T-cell (primary cell): ENCODE data around the gene ABCC3. TPM values are rescaled to one million over a fixed set of nuclear protein-coding genes. Genes with fewer than 3 reads are reported as not detected.

Experiments used
- ATAC-seq, 4 experiments: fragments of 200-7000 bp in 3 of 4; fragments of 150-1000 bp in 1 of 4; cut with Tn5 transposase; replicated peaks in 1 of 4; 1 replicate in 3 of 4; 2 replicates in 1 of 4; pipeline ENCODE4 v1.10.0; 2021; ENCODE audit warnings: moderate library complexity in 3 of 4, mild to moderate bottlenecking in 2 of 4, moderate number of reproducible peaks in 1 of 4
- CTCF ChIA-PET, 2 donors: fragments of 300-600 bp; sonication (Branson Sonifier 250); formaldehyde crosslinking; loops; one replicate each; lab custom pipeline; 2022; ENCODE audit warnings: antibody characterized with exemption in 2 of 2; lab: Charles Lee
- POLR2A ChIA-PET, 2 donors: fragments of 300-600 bp; sonication (Branson Sonifier 250); formaldehyde crosslinking; loops; one replicate each; lab custom pipeline; 2022; ENCODE audit warnings: antibody characterized with exemption in 2 of 2; lab: Charles Lee
- DNase-seq, 35 experiments: peaks; one replicate each; pipeline versions ENCODE4 v3.0.0 to v3.0.0-alpha.2; 2013 to 2023
- H3K27ac ChIP-seq: one replicate; pipeline ENCODE4 v1.5.1; 2013; ENCODE audit warnings: low read length
- H3K27me3 ChIP-seq, 2 experiments: replicated peaks in 1 of 2; 1 replicate in 1 of 2; 2 replicates in 1 of 2; pipeline versions ENCODE4 v1.6.1 to v1.7.0; 2013; ENCODE audit warnings: low read length in 1 of 2, mixed read lengths in 1 of 2; ENCODE audit not compliant: control insufficient read depth in 2 of 2, insufficient read depth in 2 of 2; ENCODE audit errors: extremely low read depth in 1 of 2
- H3K36me3 ChIP-seq, 2 donors: 1 replicate in 1 of 2; 2 replicates in 1 of 2; pipeline versions ENCODE4 v1.6.1 to v1.7.0; 2013; ENCODE audit warnings: low read length in 1 of 2; ENCODE audit not compliant: control insufficient read depth in 2 of 2, insufficient read depth in 1 of 2; ENCODE audit errors: extremely low read depth in 1 of 2
- H3K4me1 ChIP-seq, 2 experiments: 1 replicate in 1 of 2; 2 replicates in 1 of 2; pipeline versions ENCODE4 v1.6.1 to v1.7.0; 2013; ENCODE audit warnings: low read length in 2 of 2, mixed read lengths in 1 of 2; ENCODE audit not compliant: insufficient read depth in 2 of 2, control insufficient read depth in 1 of 2; ENCODE audit errors: extremely low read depth in 1 of 2
- H3K4me3 ChIP-seq, 2 donors: 1 replicate in 1 of 2; 2 replicates in 1 of 2; pipeline versions ENCODE4 v1.5.1 to v1.7.0; 2013; ENCODE audit warnings: mild to moderate bottlenecking in 2 of 2, low read length in 1 of 2, moderate library complexity in 1 of 2; ENCODE audit not compliant: control insufficient read depth in 1 of 2; ENCODE audit errors: extremely low read depth in 1 of 2
- H3K9me3 ChIP-seq: 2 replicates; pipeline ENCODE4 v1.7.0; 2013
- H3K27ac Mint-ChIP-seq, 2 donors: one replicate each; pipeline ENCODE4 v1.8.0; 2020 to 2021; ENCODE audit warnings: mild to moderate bottlenecking in 2 of 2, mixed read lengths in 2 of 2
- H3K27me3 Mint-ChIP-seq, 2 donors: one replicate each; pipeline ENCODE4 v1.8.0; 2021 to 2022; ENCODE audit warnings: mixed read lengths in 2 of 2
- H3K36me3 Mint-ChIP-seq: one replicate; pipeline ENCODE4 v1.8.0; 2021; ENCODE audit warnings: mixed read lengths
- H3K4me1 Mint-ChIP-seq, 3 donors: one replicate each; pipeline ENCODE4 v1.8.0; 2020 to 2022; ENCODE audit warnings: mixed read lengths in 3 of 3, mild to moderate bottlenecking in 1 of 3
- H3K4me3 Mint-ChIP-seq, 3 donors: one replicate each; pipeline ENCODE4 v1.8.0; 2020 to 2022; ENCODE audit warnings: mild to moderate bottlenecking in 3 of 3, mixed read lengths in 3 of 3, moderate library complexity in 3 of 3
- H3K9me3 Mint-ChIP-seq, 3 donors: one replicate each; pipeline ENCODE4 v1.8.0; 2020 to 2022; ENCODE audit warnings: mixed read lengths in 3 of 3
- WGBS: methylation state at CpG from one replicate; pipeline ENCODE4 v1.1.5; 2013; ENCODE audit warnings: missing lambda C conversion rate; ENCODE audit not compliant: insufficient coverage; 5-methylcytosine and 5-hydroxymethylcytosine counted together
- total RNA-seq, 35 experiments: library from RNA in 6 of 35; stranded (reverse) in 6 of 35; fragments of 120-200 nt in 1 of 35; gene quantifications; one replicate each; pipeline versions ENCODE4 v1.2.1 to v1.2.4 and lab custom pipeline; 2013 to 2026

The ABCC3 gene
- total RNA-seq, 5 donors from 2014 or later (not counting 1 experiment from before 2014, with no cell fraction given): 0.75 to 2.2 (median 1.5) TPM; not detected in 1

DNA sequence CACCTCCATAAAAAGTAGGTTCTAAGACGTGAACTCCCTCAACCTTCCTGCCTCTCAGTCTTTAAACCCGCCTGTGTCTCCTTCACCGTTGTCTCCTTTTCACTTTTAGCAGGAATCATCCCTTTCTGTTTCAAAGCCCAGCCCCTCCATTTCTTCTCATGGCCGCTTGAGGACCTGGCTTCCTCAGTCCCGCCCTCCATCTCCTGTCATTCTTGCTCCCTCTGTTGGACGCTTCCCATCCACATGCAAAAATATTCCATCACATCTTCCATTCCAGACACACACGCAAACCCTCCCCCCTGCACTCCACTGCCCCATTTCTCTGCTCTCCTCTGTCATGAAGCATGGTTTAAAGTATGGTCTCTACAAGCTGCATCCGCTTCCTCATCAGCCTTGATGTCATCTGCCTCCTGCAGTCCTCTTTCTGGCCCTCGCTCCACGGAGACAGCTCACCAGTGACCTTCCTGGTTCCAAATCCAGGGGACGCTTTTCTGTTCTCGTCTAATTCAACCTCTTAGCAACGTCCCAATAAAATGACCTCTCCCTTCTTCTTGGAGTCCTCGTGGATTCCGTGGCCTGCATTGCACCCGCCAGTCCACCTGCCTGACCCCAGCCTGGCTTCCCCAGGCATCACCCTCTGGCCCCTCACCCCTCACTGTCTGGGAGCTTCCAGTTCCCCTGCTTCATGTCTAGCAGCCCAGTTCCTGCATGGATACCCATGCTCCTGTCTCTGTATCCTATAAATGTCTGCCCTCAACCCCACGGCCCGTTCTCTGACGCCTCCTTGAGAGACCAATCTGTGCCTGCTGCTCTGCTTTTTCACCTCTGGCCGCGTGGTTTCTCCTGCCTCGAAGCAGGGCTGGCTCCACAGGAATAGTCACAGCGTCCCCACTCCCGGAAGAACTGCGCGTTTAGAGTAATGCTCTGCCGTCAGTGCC is 46.9 kb downstream of the ABCC3 start:
- ChIA-PET CTCF (interaction anchor here in 1 of 2 donors (0.6 kb wide), 1 partner anchor 77 kb away, joined by 3 read pairs; no protein-coding TSS in a partner anchor), POLR2A (no interaction called here)
- H3K36me3 Mint-ChIP-seq: no peaks in the 10 kb centered on the region
- ATAC-seq (no peak), DNase-seq (peak in 1 of 35 experiments; percentile 11)
- H3K27me3 ChIP-seq: peaks cover 0 to 23% of the 10 kb centered on the region in 2 experiments
- no peak overlapping the region for H3K27ac Mint-ChIP-seq
- no peak overlapping the region for H3K4me3 Mint-ChIP-seq
- H3K27ac ChIP-seq: no peak overlapping the region
- peaks cover 18 to 23% of the 10 kb centered on the region in 2 donors for H3K27me3 Mint-ChIP-seq
- peaks cover 4 to 18% (median 5%) of the 10 kb centered on the region in 3 donors for H3K4me1 Mint-ChIP-seq
- WGBS: 68% methylated on average over 27 of the region's 27 CpGs
- H3K9me3 Mint-ChIP-seq: no peaks in the 10 kb centered on the region
- no peak overlapping the region for H3K4me3 ChIP-seq
- H3K9me3 ChIP-seq: no peaks in the 10 kb centered on the region
- H3K4me1 ChIP-seq: no peaks in the 10 kb centered on the region
- no peaks in the 10 kb centered on the region for H3K36me3 ChIP-seq

DNA sequence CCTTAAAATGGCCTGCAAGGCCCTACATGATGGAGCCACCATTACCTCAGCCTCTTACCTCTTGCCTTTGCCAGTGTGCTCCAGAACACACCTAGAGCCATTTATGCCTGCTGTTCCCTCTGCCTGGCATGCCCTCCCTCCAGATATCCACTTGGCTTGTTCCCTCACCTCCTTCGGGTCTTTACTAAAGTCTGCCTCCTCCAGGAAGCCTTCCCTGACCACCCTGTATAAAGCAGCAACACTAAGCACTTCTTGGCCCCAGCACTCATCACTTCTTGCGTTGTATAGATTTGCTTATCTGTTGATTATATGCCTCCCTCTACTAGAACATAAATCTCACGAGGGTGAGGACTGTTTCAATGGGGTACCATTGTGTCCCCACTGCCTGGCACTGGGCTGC is 47.8 kb downstream of the ABCC3 start:
- no peaks in the 10 kb centered on the region for H3K36me3 Mint-ChIP-seq
- no peak overlapping the region for H3K4me3 Mint-ChIP-seq
- ATAC-seq (no peak), DNase-seq (no peak)
- H3K27me3 ChIP-seq: peaks cover 0 to 23% of the 10 kb centered on the region in 2 experiments
- H3K27ac Mint-ChIP-seq: no peak overlapping the region
- H3K36me3 ChIP-seq: no peaks in the 10 kb centered on the region
- no peaks in the 10 kb centered on the region for H3K9me3 ChIP-seq
- H3K4me3 ChIP-seq: no peak overlapping the region
- H3K27ac ChIP-seq: no peak overlapping the region
- CTCF ChIA-PET: interaction anchor here in 1 of 2 donors (0.7 kb wide), 1 partner anchor 74 kb away, joined by 3 read pairs; no protein-coding TSS in a partner anchor
- H3K4me1 ChIP-seq: no peaks in the 10 kb centered on the region
- POLR2A ChIA-PET: no interaction called here
- no CpG with 5 or more reads among the region's 3 CpGs for WGBS
- H3K4me1 Mint-ChIP-seq: peaks cover 4 to 18% (median 5%) of the 10 kb centered on the region in 3 donors
- H3K9me3 Mint-ChIP-seq: no peaks in the 10 kb centered on the region
- peaks cover 18 to 24% of the 10 kb centered on the region in 2 donors for H3K27me3 Mint-ChIP-seq

DNA sequence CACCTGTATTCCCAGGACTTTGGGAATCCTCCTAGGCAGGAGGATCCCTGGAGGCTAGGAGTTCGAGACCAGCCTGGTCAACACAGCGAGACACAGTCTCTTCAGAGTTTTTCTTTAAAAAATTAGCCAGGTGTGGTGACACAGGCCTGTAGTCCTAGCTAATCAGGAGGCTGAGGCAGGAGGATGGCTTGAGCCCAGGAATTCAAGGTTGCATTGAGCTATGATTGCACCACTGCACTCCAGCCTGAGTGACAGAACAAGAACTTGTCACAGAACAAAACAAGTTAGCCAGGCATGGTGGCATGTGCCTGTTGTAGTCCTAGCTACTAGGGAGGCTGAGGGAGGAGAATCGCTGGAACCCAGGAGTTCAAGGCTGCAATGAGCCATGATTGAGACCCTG is 48.3 kb downstream of the ABCC3 start:
- 82% methylated on average over 3 of the region's 3 CpGs for WGBS
- peaks cover 0 to 22% of the 10 kb centered on the region in 2 experiments for H3K27me3 ChIP-seq

DNA sequence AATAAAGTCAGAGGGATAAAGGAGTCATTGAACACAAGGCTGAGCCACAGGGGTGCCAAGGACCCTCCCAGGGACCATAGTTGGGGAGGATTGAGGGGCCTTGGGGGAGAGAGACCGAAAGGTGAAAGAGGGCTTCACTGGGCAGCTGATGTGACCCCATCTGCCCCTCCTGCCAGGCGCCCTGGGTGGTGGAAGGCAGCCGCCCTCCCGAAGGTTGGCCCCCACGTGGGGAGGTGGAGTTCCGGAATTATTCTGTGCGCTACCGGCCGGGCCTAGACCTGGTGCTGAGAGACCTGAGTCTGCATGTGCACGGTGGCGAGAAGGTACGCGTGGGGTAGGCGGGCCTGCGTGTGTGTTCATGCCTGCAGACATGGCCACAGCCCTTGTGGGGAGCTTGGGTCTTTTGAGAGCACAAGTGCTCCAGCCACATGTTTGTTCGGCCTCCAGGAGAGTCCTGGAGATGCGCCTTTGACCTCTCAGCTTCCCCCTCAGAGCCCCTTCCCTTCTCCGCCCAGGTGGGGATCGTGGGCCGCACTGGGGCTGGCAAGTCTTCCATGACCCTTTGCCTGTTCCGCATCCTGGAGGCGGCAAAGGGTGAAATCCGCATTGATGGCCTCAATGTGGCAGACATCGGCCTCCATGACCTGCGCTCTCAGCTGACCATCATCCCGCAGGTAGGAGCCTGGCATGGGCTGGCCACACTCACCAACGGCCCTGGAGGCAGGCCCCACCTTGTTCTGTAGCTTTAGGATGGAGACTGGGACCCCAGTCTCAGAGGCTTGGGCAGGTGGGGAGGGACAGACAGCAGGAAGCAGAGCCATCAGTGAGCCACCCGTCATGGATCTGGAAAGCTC is 49.0 kb downstream of the ABCC3 start:
- Mint-ChIP-seq H3K27me3 (peaks cover 18 to 24% of the 10 kb centered on the region in 2 donors), H3K4me1 (peaks cover 4 to 18% (median 5%) of the 10 kb centered on the region in 3 donors), H3K4me3 (no peak overlapping the region), H3K27ac (no peak overlapping the region), H3K36me3 (no peaks in the 10 kb centered on the region), H3K9me3 (no peaks in the 10 kb centered on the region)
- Histone ChIP-seq H3K4me1 (no peaks in the 10 kb centered on the region), H3K27ac (no peak overlapping the region), H3K9me3 (no peaks in the 10 kb centered on the region), H3K4me3 (no peak overlapping the region), H3K36me3 (no peaks in the 10 kb centered on the region), H3K27me3 (peaks cover 0 to 14% of the 10 kb centered on the region in 2 experiments)
- 86% methylated on average over 20 of the region's 28 CpGs for WGBS
- POLR2A ChIA-PET: no interaction called here
- DNase-seq: no peak
- no peak for ATAC-seq
- CTCF ChIA-PET: no interaction called here

More for the DNA sequence above, 48.3 kb downstream of the ABCC3 start:
- POLR2A ChIA-PET: no interaction called here
- no peak overlapping the region for H3K27ac Mint-ChIP-seq
- no peak overlapping the region for H3K4me3 ChIP-seq
- H3K4me1 Mint-ChIP-seq: peaks cover 4 to 18% (median 5%) of the 10 kb centered on the region in 3 donors
- no peak overlapping the region for H3K4me3 Mint-ChIP-seq
- DNase-seq (no peak), ATAC-seq (no peak)
- H3K27me3 Mint-ChIP-seq: peaks cover 18 to 24% of the 10 kb centered on the region in 2 donors
- no peaks in the 10 kb centered on the region for H3K36me3 Mint-ChIP-seq
- H3K4me1 ChIP-seq: no peaks in the 10 kb centered on the region
- no peaks in the 10 kb centered on the region for H3K9me3 ChIP-seq
- no peaks in the 10 kb centered on the region for H3K36me3 ChIP-seq
- CTCF ChIA-PET: interaction anchor here in 1 of 2 donors (0.7 kb wide), 1 partner anchor 73 kb away, joined by 3 read pairs; no protein-coding TSS in a partner anchor
- H3K27ac ChIP-seq: no peak overlapping the region
- no peaks in the 10 kb centered on the region for H3K9me3 Mint-ChIP-seq

DNA sequence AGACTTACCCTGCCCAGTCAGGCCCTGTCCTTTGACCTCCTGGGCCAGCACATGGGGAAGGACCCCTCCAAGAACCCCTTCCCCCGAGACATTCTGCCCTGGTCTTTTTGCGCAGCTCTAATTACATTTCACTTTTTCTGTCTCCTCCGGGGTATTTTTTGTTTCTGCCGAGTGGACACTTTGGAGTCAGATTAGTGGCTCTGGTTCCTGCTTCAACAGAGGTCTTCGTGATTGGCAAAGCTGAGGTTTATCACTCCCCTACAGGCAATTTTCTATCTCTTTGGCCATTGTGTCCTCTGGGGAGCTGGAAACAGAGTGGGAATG is 49.6 kb downstream of the ABCC3 start:
- WGBS: 100% methylated on average over 1 of the region's 5 CpGs
- CTCF ChIA-PET: no interaction called here

More for the DNA sequence above, 49.6 kb downstream of the ABCC3 start:
- DNase-seq (no peak), ATAC-seq (no peak)
- H3K9me3 ChIP-seq: no peaks in the 10 kb centered on the region
- H3K27me3 ChIP-seq: peaks cover 0 to 13% of the 10 kb centered on the region in 2 experiments
- no peak overlapping the region for H3K27ac ChIP-seq
- POLR2A ChIA-PET: no interaction called here
- no peaks in the 10 kb centered on the region for H3K4me1 ChIP-seq
- no peaks in the 10 kb centered on the region for H3K36me3 ChIP-seq
- Mint-ChIP-seq H3K9me3 (no peaks in the 10 kb centered on the region), H3K4me3 (no peak overlapping the region), H3K27ac (no peak overlapping the region), H3K27me3 (peaks cover 18 to 24% of the 10 kb centered on the region in 2 donors), H3K36me3 (no peaks in the 10 kb centered on the region), H3K4me1 (peaks cover 4 to 18% (median 5%) of the 10 kb centered on the region in 3 donors)
- no peak overlapping the region for H3K4me3 ChIP-seq
